Measurements from ENCODE around the gene JAML. TPM values are rescaled to one million over a fixed set of nuclear protein-coding genes. Genes with fewer than 3 reads are reported as not detected.

Gene JAML
- total and polyA plus RNA-seq, 2 of the 13 experiments (the other 11 are each of a cell fraction or from before 2014, with no cell fraction given), result 2.0 to 3.3 TPM

DNA sequence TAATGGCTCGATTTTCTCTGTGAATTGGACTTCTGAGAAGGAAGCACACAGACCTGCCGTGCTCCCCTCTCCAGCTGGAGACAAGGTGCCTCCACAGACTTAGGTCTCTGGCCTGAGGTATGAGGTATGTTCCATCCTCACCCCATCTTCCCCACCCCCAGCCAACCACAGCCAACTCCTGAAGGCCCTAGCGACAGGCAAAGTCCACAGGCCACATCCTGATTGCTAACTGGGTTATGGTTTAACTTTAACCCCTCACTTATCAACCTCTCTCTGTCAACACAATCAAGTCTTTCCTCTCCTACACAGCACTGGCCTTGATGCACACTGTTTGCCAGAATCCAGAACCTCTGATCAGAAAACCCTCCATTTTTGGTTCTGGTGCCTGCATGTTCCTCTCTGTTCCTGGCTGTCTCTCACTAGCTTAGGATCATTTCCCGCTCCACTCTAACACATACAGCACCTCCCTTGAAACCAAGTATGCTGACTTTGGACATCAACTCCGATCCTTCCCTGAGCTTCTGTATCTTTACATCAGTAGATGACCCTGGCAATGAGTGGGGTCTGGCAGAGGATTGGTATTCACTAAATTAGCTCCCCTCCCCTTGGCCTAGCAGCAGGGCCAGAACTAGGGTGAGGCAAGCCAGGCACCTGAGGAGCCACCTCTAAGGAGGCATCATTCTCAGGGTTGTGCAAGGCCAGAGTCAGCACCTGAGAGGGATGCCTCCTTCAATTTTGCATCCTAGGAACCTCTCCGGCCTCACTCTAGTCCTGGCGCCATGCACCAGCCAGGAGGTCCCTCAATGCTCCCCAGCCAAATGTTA, 22.0 kb downstream of the JAML start (continued):
- TF ChIP-seq, protein P1, sequence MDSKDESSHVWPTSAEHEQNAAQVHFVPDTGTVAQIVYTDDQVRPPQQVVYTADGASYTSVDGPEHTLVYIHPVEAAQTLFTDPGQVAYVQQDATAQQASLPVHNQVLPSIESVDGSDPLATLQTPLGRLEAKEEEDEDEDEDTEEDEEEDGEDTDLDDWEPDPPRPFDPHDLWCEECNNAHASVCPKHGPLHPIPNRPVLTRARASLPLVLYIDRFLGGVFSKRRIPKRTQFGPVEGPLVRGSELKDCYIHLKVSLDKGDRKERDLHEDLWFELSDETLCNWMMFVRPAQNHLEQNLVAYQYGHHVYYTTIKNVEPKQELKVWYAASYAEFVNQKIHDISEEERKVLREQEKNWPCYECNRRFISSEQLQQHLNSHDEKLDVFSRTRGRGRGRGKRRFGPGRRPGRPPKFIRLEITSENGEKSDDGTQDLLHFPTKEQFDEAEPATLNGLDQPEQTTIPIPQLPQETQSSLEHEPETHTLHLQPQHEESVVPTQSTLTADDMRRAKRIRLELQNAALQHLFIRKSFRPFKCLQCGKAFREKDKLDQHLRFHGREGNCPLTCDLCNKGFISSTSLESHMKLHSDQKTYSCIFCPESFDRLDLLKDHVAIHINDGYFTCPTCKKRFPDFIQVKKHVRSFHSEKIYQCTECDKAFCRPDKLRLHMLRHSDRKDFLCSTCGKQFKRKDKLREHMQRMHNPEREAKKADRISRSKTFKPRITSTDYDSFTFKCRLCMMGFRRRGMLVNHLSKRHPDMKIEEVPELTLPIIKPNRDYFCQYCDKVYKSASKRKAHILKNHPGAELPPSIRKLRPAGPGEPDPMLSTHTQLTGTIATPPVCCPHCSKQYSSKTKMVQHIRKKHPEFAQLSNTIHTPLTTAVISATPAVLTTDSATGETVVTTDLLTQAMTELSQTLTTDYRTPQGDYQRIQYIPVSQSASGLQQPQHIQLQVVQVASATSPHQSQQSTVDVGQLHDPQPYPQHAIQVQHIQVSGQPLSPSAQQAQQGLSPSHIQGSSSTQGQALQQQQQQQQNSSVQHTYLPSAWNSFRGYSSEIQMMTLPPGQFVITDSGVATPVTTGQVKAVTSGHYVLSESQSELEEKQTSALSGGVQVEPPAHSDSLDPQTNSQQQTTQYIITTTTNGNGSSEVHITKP (CRISPR knock-in tag; IDR thresholded peaks at IDR 0.05; ENCODE audit: low read depth), result 0 out of 2 replicates have a peak, but pooled peaks have one; percentile 55
- TF ChIP-seq AGO2 (optimal IDR thresholded peaks at IDR 0.05; ENCODE audit: low read depth, low read length) (no peak), RFX3 (CRISPR knock-in tag; IDR thresholded peaks at IDR 0.05) (peak; percentile 45; the same call in 1 of the 2 replicates), RFX1 (IDR thresholded peaks at IDR 0.05) (no peak), NR2F2 (IDR thresholded peaks at IDR 0.05; ENCODE audit: borderline replicate concordance, low read depth) (peak; percentile 54; the same call in 1 of the 2 replicates), STAT5B (CRISPR knock-in tag; IDR thresholded peaks at IDR 0.05) (no peak), ZNF766 (CRISPR knock-in tag; IDR thresholded peaks at IDR 0.05; ENCODE audit: borderline replicate concordance) (0 out of 2 replicates have a peak, but pooled peaks have one; percentile 66), PHF21A (CRISPR knock-in tag; IDR thresholded peaks at IDR 0.05) (peak; percentile 92), KDM3A (CRISPR knock-in tag; IDR thresholded peaks at IDR 0.05; ENCODE audit: low read depth) (no peak; the same call in 1 of the 2 replicates), SKI (IDR thresholded peaks at IDR 0.05; ENCODE audit: partially characterized antibody) (peak; percentile 31), ZKSCAN1 (IDR thresholded peaks at IDR 0.05; ENCODE audit: low read length) (no peak), KLF16 (CRISPR knock-in tag; IDR thresholded peaks at IDR 0.05) (peak in 1 of 2 experiments; percentile 70; a peak in 2 of 4 replicates), RBFOX2 (IDR thresholded peaks at IDR 0.05; ENCODE audit: low read depth, low read length) (peak; percentile 70), ZNF619 (CRISPR knock-in tag; IDR thresholded peaks at IDR 0.05) (0 out of 2 replicates have a peak, but pooled peaks have one; percentile 16)
- TF ChIP-seq, protein P2, sequence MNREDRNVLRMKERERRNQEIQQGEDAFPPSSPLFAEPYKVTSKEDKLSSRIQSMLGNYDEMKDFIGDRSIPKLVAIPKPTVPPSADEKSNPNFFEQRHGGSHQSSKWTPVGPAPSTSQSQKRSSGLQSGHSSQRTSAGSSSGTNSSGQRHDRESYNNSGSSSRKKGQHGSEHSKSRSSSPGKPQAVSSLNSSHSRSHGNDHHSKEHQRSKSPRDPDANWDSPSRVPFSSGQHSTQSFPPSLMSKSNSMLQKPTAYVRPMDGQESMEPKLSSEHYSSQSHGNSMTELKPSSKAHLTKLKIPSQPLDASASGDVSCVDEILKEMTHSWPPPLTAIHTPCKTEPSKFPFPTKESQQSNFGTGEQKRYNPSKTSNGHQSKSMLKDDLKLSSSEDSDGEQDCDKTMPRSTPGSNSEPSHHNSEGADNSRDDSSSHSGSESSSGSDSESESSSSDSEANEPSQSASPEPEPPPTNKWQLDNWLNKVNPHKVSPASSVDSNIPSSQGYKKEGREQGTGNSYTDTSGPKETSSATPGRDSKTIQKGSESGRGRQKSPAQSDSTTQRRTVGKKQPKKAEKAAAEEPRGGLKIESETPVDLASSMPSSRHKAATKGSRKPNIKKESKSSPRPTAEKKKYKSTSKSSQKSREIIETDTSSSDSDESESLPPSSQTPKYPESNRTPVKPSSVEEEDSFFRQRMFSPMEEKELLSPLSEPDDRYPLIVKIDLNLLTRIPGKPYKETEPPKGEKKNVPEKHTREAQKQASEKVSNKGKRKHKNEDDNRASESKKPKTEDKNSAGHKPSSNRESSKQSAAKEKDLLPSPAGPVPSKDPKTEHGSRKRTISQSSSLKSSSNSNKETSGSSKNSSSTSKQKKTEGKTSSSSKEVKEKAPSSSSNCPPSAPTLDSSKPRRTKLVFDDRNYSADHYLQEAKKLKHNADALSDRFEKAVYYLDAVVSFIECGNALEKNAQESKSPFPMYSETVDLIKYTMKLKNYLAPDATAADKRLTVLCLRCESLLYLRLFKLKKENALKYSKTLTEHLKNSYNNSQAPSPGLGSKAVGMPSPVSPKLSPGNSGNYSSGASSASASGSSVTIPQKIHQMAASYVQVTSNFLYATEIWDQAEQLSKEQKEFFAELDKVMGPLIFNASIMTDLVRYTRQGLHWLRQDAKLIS (CRISPR knock-in tag; IDR thresholded peaks at IDR 0.05), result 0 out of 2 replicates have a peak, but pooled peaks have one; percentile 55
- TF ChIP-seq, protein P3, sequence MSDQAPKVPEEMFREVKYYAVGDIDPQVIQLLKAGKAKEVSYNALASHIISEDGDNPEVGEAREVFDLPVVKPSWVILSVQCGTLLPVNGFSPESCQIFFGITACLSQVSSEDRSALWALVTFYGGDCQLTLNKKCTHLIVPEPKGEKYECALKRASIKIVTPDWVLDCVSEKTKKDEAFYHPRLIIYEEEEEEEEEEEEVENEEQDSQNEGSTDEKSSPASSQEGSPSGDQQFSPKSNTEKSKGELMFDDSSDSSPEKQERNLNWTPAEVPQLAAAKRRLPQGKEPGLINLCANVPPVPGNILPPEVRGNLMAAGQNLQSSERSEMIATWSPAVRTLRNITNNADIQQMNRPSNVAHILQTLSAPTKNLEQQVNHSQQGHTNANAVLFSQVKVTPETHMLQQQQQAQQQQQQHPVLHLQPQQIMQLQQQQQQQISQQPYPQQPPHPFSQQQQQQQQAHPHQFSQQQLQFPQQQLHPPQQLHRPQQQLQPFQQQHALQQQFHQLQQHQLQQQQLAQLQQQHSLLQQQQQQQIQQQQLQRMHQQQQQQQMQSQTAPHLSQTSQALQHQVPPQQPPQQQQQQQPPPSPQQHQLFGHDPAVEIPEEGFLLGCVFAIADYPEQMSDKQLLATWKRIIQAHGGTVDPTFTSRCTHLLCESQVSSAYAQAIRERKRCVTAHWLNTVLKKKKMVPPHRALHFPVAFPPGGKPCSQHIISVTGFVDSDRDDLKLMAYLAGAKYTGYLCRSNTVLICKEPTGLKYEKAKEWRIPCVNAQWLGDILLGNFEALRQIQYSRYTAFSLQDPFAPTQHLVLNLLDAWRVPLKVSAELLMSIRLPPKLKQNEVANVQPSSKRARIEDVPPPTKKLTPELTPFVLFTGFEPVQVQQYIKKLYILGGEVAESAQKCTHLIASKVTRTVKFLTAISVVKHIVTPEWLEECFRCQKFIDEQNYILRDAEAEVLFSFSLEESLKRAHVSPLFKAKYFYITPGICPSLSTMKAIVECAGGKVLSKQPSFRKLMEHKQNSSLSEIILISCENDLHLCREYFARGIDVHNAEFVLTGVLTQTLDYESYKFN (CRISPR knock-in tag; conservative IDR thresholded peaks at IDR 0.05), result peak; percentile 99
- TF ChIP-seq, protein P4, sequence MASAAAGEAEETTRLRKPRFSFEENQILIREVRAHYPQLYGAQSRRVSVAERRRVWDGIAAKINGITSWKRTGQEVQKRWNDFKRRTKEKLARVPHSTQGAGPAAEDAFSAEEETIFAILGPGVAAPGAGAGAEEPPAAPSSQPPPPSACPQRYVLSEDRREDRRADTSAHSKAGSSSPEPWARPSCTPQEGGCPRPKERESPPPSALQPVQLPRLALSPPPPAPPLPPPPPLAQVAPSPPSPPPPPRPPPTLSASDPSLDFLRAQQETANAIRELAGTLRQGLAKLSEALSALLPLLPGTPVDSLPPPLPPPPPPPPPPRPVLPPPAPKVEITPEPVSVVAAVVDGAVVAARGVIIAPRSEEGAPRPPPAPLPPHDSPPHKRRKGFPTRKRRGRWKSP (CRISPR knock-in tag; IDR thresholded peaks at IDR 0.05), result peak; percentile 52; the same call in 1 of the 2 replicates
